ENCODE data around the gene RBBP5. TPM values are rescaled to one million over a fixed set of nuclear protein-coding genes. Genes with fewer than 3 reads are reported as not detected.

RBBP5 gene
- total RNA-seq, 1 experiment from 2014 or later = 17.3 TPM

DNA sequence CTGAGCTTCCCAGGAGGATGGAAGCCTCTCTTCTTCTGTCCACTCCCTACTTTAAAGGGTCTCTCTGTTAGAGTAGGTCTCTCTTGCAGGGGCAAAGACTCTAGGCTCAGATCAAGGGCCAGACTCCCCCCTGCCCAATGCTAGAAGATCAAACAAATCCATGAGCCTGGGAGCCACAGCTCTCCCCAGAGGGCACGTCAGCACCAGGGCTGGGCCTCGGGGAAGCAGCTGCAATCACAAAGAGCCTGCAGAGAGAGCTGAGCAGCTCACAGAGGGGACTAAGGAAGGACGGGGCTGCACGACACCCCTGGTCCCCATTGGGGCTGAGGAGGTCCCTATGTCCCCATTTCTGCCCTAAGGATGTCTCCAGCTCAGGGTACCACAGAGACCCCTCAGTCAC is 74.9 kb downstream of the RBBP5 start:
- TF ChIP-seq, protein P1, sequence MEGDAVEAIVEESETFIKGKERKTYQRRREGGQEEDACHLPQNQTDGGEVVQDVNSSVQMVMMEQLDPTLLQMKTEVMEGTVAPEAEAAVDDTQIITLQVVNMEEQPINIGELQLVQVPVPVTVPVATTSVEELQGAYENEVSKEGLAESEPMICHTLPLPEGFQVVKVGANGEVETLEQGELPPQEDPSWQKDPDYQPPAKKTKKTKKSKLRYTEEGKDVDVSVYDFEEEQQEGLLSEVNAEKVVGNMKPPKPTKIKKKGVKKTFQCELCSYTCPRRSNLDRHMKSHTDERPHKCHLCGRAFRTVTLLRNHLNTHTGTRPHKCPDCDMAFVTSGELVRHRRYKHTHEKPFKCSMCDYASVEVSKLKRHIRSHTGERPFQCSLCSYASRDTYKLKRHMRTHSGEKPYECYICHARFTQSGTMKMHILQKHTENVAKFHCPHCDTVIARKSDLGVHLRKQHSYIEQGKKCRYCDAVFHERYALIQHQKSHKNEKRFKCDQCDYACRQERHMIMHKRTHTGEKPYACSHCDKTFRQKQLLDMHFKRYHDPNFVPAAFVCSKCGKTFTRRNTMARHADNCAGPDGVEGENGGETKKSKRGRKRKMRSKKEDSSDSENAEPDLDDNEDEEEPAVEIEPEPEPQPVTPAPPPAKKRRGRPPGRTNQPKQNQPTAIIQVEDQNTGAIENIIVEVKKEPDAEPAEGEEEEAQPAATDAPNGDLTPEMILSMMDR (conservative IDR thresholded peaks at IDR 0.05) = no peak
- no peaks in the 10 kb centered on the region for H3K36me3 Mint-ChIP-seq (ENCODE audit: insufficient read depth in 1 of 3, low read depth in 3 of 3)
- H3K27ac ChIP-seq (ENCODE audit: insufficient read length, low read depth, low read length) = no peak overlapping the region
- DNase-seq = no peak
- WGBS (ENCODE audit: extremely low coverage, insufficient read length, low lambda C conversion rate) = no CpG with 5 or more reads among the region's 4 CpGs
- no peak overlapping the region; the same call in 1 of the 2 replicates for H3K14ac ChIP-seq (ENCODE audit: insufficient read depth, low read length)
- peaks cover 12% of the 10 kb centered on the region; the same call in 1 of the 2 replicates for H3K4me1 ChIP-seq (ENCODE audit: insufficient read depth, low read length)
- H3K9me3 ChIP-seq (ENCODE audit: control insufficient read depth, low read depth, low read length) = no peaks in the 10 kb centered on the region
- H3K18ac ChIP-seq (ENCODE audit: insufficient read length, low read depth, low read length) = no peak overlapping the region
- no peak overlapping the region for H3K4me2 ChIP-seq (ENCODE audit: insufficient read depth, insufficient read length, low read length)
- H4K91ac ChIP-seq (ENCODE audit: insufficient read length, low read depth, low read length) = no peak overlapping the region
- no peaks in the 10 kb centered on the region; a peak in 1 of 5 replicates for H3K9me3 Mint-ChIP-seq
- H2BK12ac ChIP-seq (ENCODE audit: insufficient read length, low read depth, low read length) = no peak overlapping the region
- no peak overlapping the region for H2BK15ac ChIP-seq (ENCODE audit: low read depth, low read length)
- H3K23me2 ChIP-seq (ENCODE audit: insufficient read length, low read depth, low read length, poor library complexity, severe bottlenecking) = no peaks in the 10 kb centered on the region
- no peaks in the 10 kb centered on the region for H3K79me1 ChIP-seq (ENCODE audit: insufficient read depth, low read depth, low read length, poor library complexity, severe bottlenecking)
- H3K27ac Mint-ChIP-seq = no peak overlapping the region
- H2AFZ ChIP-seq (ENCODE audit: low read length) = no peak overlapping the region
- H4K5ac ChIP-seq (ENCODE audit: insufficient read length, low read depth, low read length) = no peak overlapping the region
- H2BK20ac ChIP-seq (ENCODE audit: low read depth, low read length, poor library complexity, severe bottlenecking) = no peak overlapping the region
- H2AK5ac ChIP-seq (ENCODE audit: insufficient read length, low read length) = no peak overlapping the region
- no peak overlapping the region for H3K23ac ChIP-seq (ENCODE audit: insufficient read length, low read depth, low read length)
- peaks cover 58% of the 10 kb centered on the region for H3K27me3 Mint-ChIP-seq (ENCODE audit: low read depth)
- H3T11ph ChIP-seq (ENCODE audit: low read length) = no peak overlapping the region
- H4K20me1 ChIP-seq (ENCODE audit: control insufficient read depth, insufficient read depth, insufficient read length) = peaks cover 4% of the 10 kb centered on the region
- H3K4me1 Mint-ChIP-seq = peaks cover 35 to 46% of the 10 kb centered on the region in 2 experiments
- no peak overlapping the region for H3K4ac ChIP-seq (ENCODE audit: low read depth, low read length)
- H2BK5ac ChIP-seq (ENCODE audit: insufficient read length, low read length) = no peak overlapping the region
- no peak overlapping the region for H3K4me3 Mint-ChIP-seq
- no peak overlapping the region for H3K56ac ChIP-seq (ENCODE audit: insufficient read length, low read depth, low read length)
- no peak overlapping the region for H2BK120ac ChIP-seq (ENCODE audit: low read depth, low read length, poor library complexity, severe bottlenecking)
- H3K79me2 ChIP-seq (ENCODE audit: insufficient read depth, low read length) = no peaks in the 10 kb centered on the region
- H4K8ac ChIP-seq (replicated peaks; ENCODE audit: insufficient read length, low read depth, low read length) = no peak overlapping the region
- no peak overlapping the region for H3K9ac ChIP-seq (ENCODE audit: extremely low read depth, insufficient read length, low read length)
- no peaks in the 10 kb centered on the region; the same call in 1 of the 2 replicates for H3K27me3 ChIP-seq (ENCODE audit: insufficient read depth, low read length)
